Naive thymus-derived CD4-positive, alpha-beta T cell (primary cell): Measurements from ENCODE around the gene BMP7. TPM values are rescaled to one million over a fixed set of nuclear protein-coding genes. Genes with fewer than 3 reads are reported as not detected.
"Not testable (repeated sequence)": the region's sequence is repeated elsewhere in the genome, so short reads cannot be mapped to it uniquely, and the experiment has no call there.

Source experiments
- ATAC-seq: fragments of 150-1000 bp; cut with Tn5 transposase; 2 replicates; pipeline ENCODE4 v1.10.0; 2021; ENCODE audit warnings: mild to moderate bottlenecking, moderate library complexity
- CTCF ChIA-PET: fragments of 350-600 bp; sonication (Branson Sonifier 250); formaldehyde crosslinking; loops from one replicate; lab custom pipeline; 2021; ENCODE audit warnings: antibody characterized with exemption; lab: Charles Lee
- POLR2A ChIA-PET: fragments of 350-600 bp; sonication (Branson Sonifier 250); formaldehyde crosslinking; loops from one replicate; lab custom pipeline; 2021; ENCODE audit warnings: antibody characterized with exemption, inconsistent platforms; lab: Charles Lee
- DNase-seq, 9 donors: peaks; one replicate each; pipeline versions ENCODE4 v3.0.0 to v3.0.0-alpha.2; 2020 to 2022; ENCODE audit warnings: mixed read lengths in 1 of 9
- H3K27ac ChIP-seq: one replicate; pipeline ENCODE4 v1.7.0; 2013; ENCODE audit warnings: mild to moderate bottlenecking, low read depth, low read length, moderate library complexity
- H3K27me3 ChIP-seq, 2 donors: one replicate each; pipeline ENCODE4 v1.7.0; 2013; ENCODE audit warnings: low read length in 2 of 2, mild to moderate bottlenecking in 2 of 2, moderate library complexity in 2 of 2; ENCODE audit not compliant: control insufficient read depth in 2 of 2, insufficient read depth in 2 of 2
- H3K36me3 ChIP-seq, 3 experiments: 1 replicate in 2 of 3; 2 replicates in 1 of 3; pipeline ENCODE4 v1.7.0; 2013; ENCODE audit warnings: low read length in 3 of 3, mild to moderate bottlenecking in 3 of 3, moderate library complexity in 1 of 3; ENCODE audit not compliant: insufficient read depth in 3 of 3, control insufficient read depth in 2 of 3
- H3K4me1 ChIP-seq, 2 donors: one replicate each; pipeline ENCODE4 v1.7.0; 2013; ENCODE audit warnings: low read length in 2 of 2, mild to moderate bottlenecking in 2 of 2, moderate library complexity in 1 of 2; ENCODE audit not compliant: control insufficient read depth in 2 of 2, insufficient read depth in 2 of 2
- H3K4me3 ChIP-seq: 2 replicates; pipeline ENCODE4 v1.7.0; 2013; ENCODE audit warnings: mild to moderate bottlenecking, low read length
- H3K9me3 ChIP-seq, 3 experiments: 1 replicate in 2 of 3; 2 replicates in 1 of 3; pipeline ENCODE4 v1.7.0; 2013; ENCODE audit warnings: low read length in 3 of 3; ENCODE audit not compliant: control insufficient read depth in 2 of 3
- H3K27ac Mint-ChIP-seq, 9 donors: one replicate each; pipeline ENCODE4 v1.8.0; 2020 to 2022; ENCODE audit warnings: mixed read lengths in 9 of 9, mild to moderate bottlenecking in 8 of 9, moderate library complexity in 5 of 9, inconsistent platforms in 2 of 9
- H3K27me3 Mint-ChIP-seq, 5 donors: one replicate each; pipeline ENCODE4 v1.8.0; 2021 to 2022; ENCODE audit warnings: mixed read lengths in 5 of 5, mild to moderate bottlenecking in 1 of 5
- H3K36me3 Mint-ChIP-seq, 5 donors: one replicate each; pipeline ENCODE4 v1.8.0; 2020 to 2022; ENCODE audit warnings: mixed read lengths in 5 of 5, mild to moderate bottlenecking in 3 of 5, inconsistent platforms in 1 of 5
- H3K4me1 Mint-ChIP-seq, 7 donors: one replicate each; pipeline ENCODE4 v1.8.0; 2020 to 2022; ENCODE audit warnings: mixed read lengths in 7 of 7, mild to moderate bottlenecking in 3 of 7, inconsistent platforms in 1 of 7
- H3K4me3 Mint-ChIP-seq, 10 donors: one replicate each; pipeline ENCODE4 v1.8.0; 2020 to 2022; ENCODE audit warnings: mild to moderate bottlenecking in 10 of 10, mixed read lengths in 10 of 10, moderate library complexity in 6 of 10, inconsistent platforms in 2 of 10
- H3K9me3 Mint-ChIP-seq, 11 donors: one replicate each; pipeline ENCODE4 v1.8.0; 2020 to 2022; ENCODE audit warnings: mixed read lengths in 11 of 11, mild to moderate bottlenecking in 4 of 11, inconsistent platforms in 1 of 11, moderate library complexity in 1 of 11
- intact Hi-C, 2 donors: fragments of 100-400 bp; cut with micrococcal nuclease; formaldehyde crosslinking; loops; one replicate each; pipeline ENCODE4 v1.15.1; 2023
- polyA plus RNA-seq, 2 donors: library from polyadenylated mRNA; unstranded; fragments of 300-500 nt; fragmentation: Illumina TruSeq; gene quantifications; one replicate each; pipeline ENCODE4 v1.2.3, GENCODE V29; 2021
- total RNA-seq, 6 experiments: library from RNA in 5 of 6; stranded (reverse) in 5 of 6; gene quantifications; 1 replicate in 5 of 6; 2 replicates in 1 of 6; pipeline ENCODE4 v1.2.3 and lab custom pipeline; 2021 to 2026

The BMP7 gene
- total and polyA plus RNA-seq, 7 experiments from 2014 or later, result not detected

- POLR2A ChIA-PET, result no interaction called here
- Histone ChIP-seq H3K36me3 (no peaks in the 10 kb centered on the region), H3K9me3 (no peaks in the 10 kb centered on the region), H3K27me3 (no peaks in the 10 kb centered on the region), H3K4me1 (no peaks in the 10 kb centered on the region), H3K4me3 (no peak overlapping the region), H3K27ac (no peak overlapping the region)
- H3K27me3 Mint-ChIP-seq, result peaks cover 13 to 42% (median 20%) of the 10 kb centered on the region in 5 donors
- intact Hi-C loops, result no loop called here
- ATAC-seq (no peak), DNase-seq (no peak)
- H3K9me3 Mint-ChIP-seq, result peaks cover 0 to 13% (median 3%) of the 10 kb centered on the region in 11 donors
- H3K27ac Mint-ChIP-seq, result no peak overlapping the region
- peaks cover 0 to 5% (median 0%) of the 10 kb centered on the region in 5 donors for H3K36me3 Mint-ChIP-seq
- CTCF ChIA-PET, result no interaction called here
- no peak overlapping the region for H3K4me3 Mint-ChIP-seq
- H3K4me1 Mint-ChIP-seq, result no peaks in the 10 kb centered on the region
Measured at GRCh38 chr20:57240581-57241362, 25.7 kb downstream of the BMP7 start.

GRCh38 chr20:57239725-57240124 lies 26.7 kb downstream of the BMP7 start:
- DNase-seq, POLR2A ChIA-PET: not testable (repeated sequence)
- peaks cover 21 to 52% (median 31%) of the 10 kb centered on the region in 5 donors for H3K27me3 Mint-ChIP-seq

GRCh38 chr20:57239324-57239723 lies 27.1 kb downstream of the BMP7 start:
- POLR2A ChIA-PET, H3K36me3 ChIP-seq, H3K4me1 Mint-ChIP-seq, intact Hi-C loops, H3K4me3 ChIP-seq, ATAC-seq, DNase-seq, H3K27ac ChIP-seq, H3K27ac Mint-ChIP-seq, H3K27me3 ChIP-seq, H3K4me1 ChIP-seq, H3K36me3 Mint-ChIP-seq, H3K9me3 ChIP-seq, CTCF ChIA-PET, H3K4me3 Mint-ChIP-seq: not testable (repeated sequence)
- peaks cover 25 to 54% (median 35%) of the 10 kb centered on the region in 5 donors for H3K27me3 Mint-ChIP-seq
- peaks cover 0 to 13% (median 3%) of the 10 kb centered on the region in 11 donors for H3K9me3 Mint-ChIP-seq

More at GRCh38 chr20:57239725-57240124, 26.7 kb downstream of the BMP7 start:
- peaks cover 0 to 13% (median 3%) of the 10 kb centered on the region in 11 donors for H3K9me3 Mint-ChIP-seq
- H3K4me1 Mint-ChIP-seq, H3K4me3 ChIP-seq, H3K27ac ChIP-seq, ATAC-seq, intact Hi-C loops, H3K9me3 ChIP-seq, H3K36me3 Mint-ChIP-seq, H3K4me3 Mint-ChIP-seq, H3K27me3 ChIP-seq, H3K4me1 ChIP-seq, CTCF ChIA-PET, H3K36me3 ChIP-seq, H3K27ac Mint-ChIP-seq: not testable (repeated sequence)

GRCh38 chr20:57238089-57238488 lies 28.4 kb downstream of the BMP7 start:
- Histone ChIP-seq H3K4me1 (no peaks in the 10 kb centered on the region), H3K27ac (no peak overlapping the region), H3K27me3 (no peaks in the 10 kb centered on the region), H3K9me3 (no peaks in the 10 kb centered on the region), H3K4me3 (no peak overlapping the region), H3K36me3 (no peaks in the 10 kb centered on the region)
- Mint-ChIP-seq H3K4me1 (no peaks in the 10 kb centered on the region), H3K4me3 (no peak overlapping the region), H3K27me3 (peaks cover 28 to 51% (median 42%) of the 10 kb centered on the region in 5 donors), H3K36me3 (peaks cover 0 to 5% (median 0%) of the 10 kb centered on the region in 5 donors), H3K27ac (no peak overlapping the region), H3K9me3 (peaks cover 0 to 13% (median 3%) of the 10 kb centered on the region in 11 donors)
- ATAC-seq (no peak), DNase-seq (no peak)
- POLR2A ChIA-PET, result no interaction called here
- intact Hi-C loops, result no loop called here
- CTCF ChIA-PET, result no interaction called here

GRCh38 chr20:57237585-57237953 lies 28.9 kb downstream of the BMP7 start:
- H3K27me3 Mint-ChIP-seq, result peaks cover 30 to 52% (median 42%) of the 10 kb centered on the region in 5 donors
- DNase-seq (no peak), ATAC-seq (no peak)
- H3K27me3 ChIP-seq, result no peaks in the 10 kb centered on the region
- ChIA-PET POLR2A (no interaction called here), CTCF (no interaction called here)
- no peak overlapping the region for H3K4me3 ChIP-seq
- H3K4me1 Mint-ChIP-seq, result no peaks in the 10 kb centered on the region
- no peak overlapping the region for H3K27ac ChIP-seq
- peaks cover 0 to 13% (median 3%) of the 10 kb centered on the region in 11 donors for H3K9me3 Mint-ChIP-seq
- no peaks in the 10 kb centered on the region for H3K36me3 ChIP-seq
- no peaks in the 10 kb centered on the region for H3K9me3 ChIP-seq
- H3K4me1 ChIP-seq, result no peaks in the 10 kb centered on the region
- intact Hi-C loops, result no loop called here
- H3K4me3 Mint-ChIP-seq, result no peak overlapping the region
- peaks cover 0 to 5% (median 0%) of the 10 kb centered on the region in 5 donors for H3K36me3 Mint-ChIP-seq
- no peak overlapping the region for H3K27ac Mint-ChIP-seq

GRCh38 chr20:57236813-57237584 lies 29.4 kb downstream of the BMP7 start:
- peaks cover 0 to 5% (median 0%) of the 10 kb centered on the region in 5 donors for H3K36me3 Mint-ChIP-seq

More at GRCh38 chr20:57236813-57237584, 29.4 kb downstream of the BMP7 start:
- H3K27me3 ChIP-seq, result no peaks in the 10 kb centered on the region
- no peak for ATAC-seq
- H3K4me1 ChIP-seq, result no peaks in the 10 kb centered on the region
- H3K36me3 ChIP-seq, result no peaks in the 10 kb centered on the region
- peaks cover 30 to 55% (median 42%) of the 10 kb centered on the region in 5 donors for H3K27me3 Mint-ChIP-seq
- ChIA-PET CTCF (no interaction called here), POLR2A (no interaction called here)
- H3K4me1 Mint-ChIP-seq, result no peaks in the 10 kb centered on the region
- no peak overlapping the region for H3K27ac Mint-ChIP-seq
- H3K27ac ChIP-seq, result no peak overlapping the region
- H3K4me3 Mint-ChIP-seq, result no peak overlapping the region
- peaks cover 0 to 13% (median 3%) of the 10 kb centered on the region in 11 donors for H3K9me3 Mint-ChIP-seq
- H3K4me3 ChIP-seq, result no peak overlapping the region
- intact Hi-C loops, result no loop called here
- no peaks in the 10 kb centered on the region for H3K9me3 ChIP-seq
- no peak for DNase-seq
